Measurements from ENCODE around the gene ZNF491. TPM values are rescaled to one million over a fixed set of nuclear protein-coding genes. Genes with fewer than 3 reads are reported as not detected.

The ZNF491 gene
- polyA plus RNA-seq, 1 experiment: 2.2 TPM

GRCh38 chr19:11806354-11807098 is 8.2 kb downstream of the ZNF491 start:
- no peak for TF ChIP-seq CTCF (IDR thresholded peaks at IDR 0.05; ENCODE audit: low read depth, low read length)
- no peak for DNase-seq (ENCODE audit: low read depth, low spot score)
- POLR2A ChIA-PET: no interaction called here
- Histone ChIP-seq H3K4me3 (ENCODE audit: low read depth, low read length) (no peak overlapping the region), H3K9me3 (ENCODE audit: control insufficient read depth, insufficient read depth, low read length) (peaks cover 43% of the 10 kb centered on the region), H3K27me3 (ENCODE audit: control insufficient read depth, insufficient read depth, low read length) (no peaks in the 10 kb centered on the region), H3K27ac (ENCODE audit: low read depth, low read length) (no peak overlapping the region)
- CTCF ChIA-PET: interaction anchor here (1.4 to 8.4 kb wide), 2 partner anchors 9 to 107 kb away, joined by 3 to 64 read pairs; partner anchors contain the start of gene ZNF491

- ChIA-PET POLR2A (no interaction called here), CTCF (interaction anchor here (1.4 to 8.4 kb wide), 2 partner anchors 9 to 107 kb away, joined by 3 to 64 read pairs; partner anchors contain the start of gene ZNF491)
These were observed 8.7 kb downstream of the ZNF491 start for GRCh38 chr19:11807099-11807380.

GRCh38 chr19:11813703-11814028 is 15.3 kb downstream of the ZNF491 start:
- ChIA-PET CTCF (interaction anchor here (0.7 to 8.4 kb wide), 3 partner anchors 9 to 110 kb away, joined by 6 to 64 read pairs (median 8); partner anchors contain the start of gene ZNF491), POLR2A (interaction anchor here (1.9 kb wide), 1 partner anchor 16 kb away, joined by 5 read pairs; the partner anchor contains the start of gene ZNF491)
- DNase-seq (ENCODE audit: low read depth, low spot score): no peak
- Histone ChIP-seq H3K27me3 (ENCODE audit: control insufficient read depth, insufficient read depth, low read length) (no peaks in the 10 kb centered on the region), H3K27ac (ENCODE audit: low read depth, low read length) (peak overlapping the region; percentile 3), H3K4me3 (ENCODE audit: low read depth, low read length) (peak overlapping the region; percentile 97), H3K9me3 (ENCODE audit: control insufficient read depth, insufficient read depth, low read length) (peaks cover 22% of the 10 kb centered on the region)
- TF ChIP-seq CTCF (IDR thresholded peaks at IDR 0.05; ENCODE audit: low read depth, low read length): no peak

More at GRCh38 chr19:11807099-11807380, 8.7 kb downstream of the ZNF491 start:
- Histone ChIP-seq H3K27me3 (ENCODE audit: control insufficient read depth, insufficient read depth, low read length) (no peaks in the 10 kb centered on the region), H3K9me3 (ENCODE audit: control insufficient read depth, insufficient read depth, low read length) (peaks cover 43% of the 10 kb centered on the region), H3K4me3 (ENCODE audit: low read depth, low read length) (no peak overlapping the region), H3K27ac (ENCODE audit: low read depth, low read length) (no peak overlapping the region)
- TF ChIP-seq CTCF (IDR thresholded peaks at IDR 0.05; ENCODE audit: low read depth, low read length): no peak
- no peak for DNase-seq (ENCODE audit: low read depth, low spot score)

DNA sequence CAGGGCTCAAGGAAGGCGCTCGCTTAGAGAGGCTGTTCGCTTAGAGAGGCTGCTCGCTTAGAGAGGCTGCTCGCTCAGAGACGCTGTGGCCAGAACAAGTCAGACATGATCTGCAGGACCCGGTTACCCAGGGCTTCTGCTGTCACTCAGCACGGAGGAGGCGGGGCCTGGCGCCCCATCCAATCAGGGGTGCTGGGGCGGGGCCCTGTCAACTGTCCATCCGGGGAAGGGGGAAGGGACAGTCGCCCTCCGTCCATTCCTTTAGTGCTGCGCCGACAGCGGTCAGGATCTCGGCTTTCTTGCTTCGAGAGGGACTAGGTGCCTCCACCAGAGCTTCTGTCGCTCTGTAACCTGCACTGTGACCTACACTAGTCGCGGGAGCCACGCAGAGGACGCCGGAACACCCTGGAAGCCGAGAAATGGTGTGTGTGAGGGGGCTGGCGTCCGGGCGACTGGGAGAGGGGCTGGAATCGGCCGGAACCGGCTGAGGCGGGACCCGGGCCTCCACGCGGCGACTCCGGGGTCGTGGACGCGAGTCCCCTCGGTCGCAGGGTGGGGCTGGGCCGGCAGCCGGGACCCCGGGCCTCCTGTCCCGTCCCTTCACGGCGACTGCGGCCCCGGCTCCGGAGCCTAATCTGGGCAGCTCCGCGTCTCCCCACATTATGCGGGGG is 15.8 kb downstream of the ZNF491 start, which contains the start of gene ZNF440:
Gene ZNF440 (plus strand): TSS at position 245 of the 671 bp plus-strand sequence. CDS start 175 bp downstream, at position 420.
- DNase-seq (ENCODE audit: low read depth, low spot score): peak; percentile 78
- H3K27ac ChIP-seq (ENCODE audit: low read depth, low read length): peak within 1 kb of the TSS; percentile 68
- ChIA-PET POLR2A (interaction anchor here (1.9 kb wide), 1 partner anchor 16 kb away, joined by 5 read pairs; the partner anchor contains the start of gene ZNF491), CTCF (interaction anchor here (1.2 to 8.4 kb wide), 3 partner anchors 16 to 712 kb away, joined by 3 to 64 read pairs (median 6); partner anchors contain the start of gene ZNF491)
- no peak for TF ChIP-seq CTCF (IDR thresholded peaks at IDR 0.05; ENCODE audit: low read depth, low read length)
- no peaks in the 10 kb centered on the region for H3K27me3 ChIP-seq (ENCODE audit: control insufficient read depth, insufficient read depth, low read length)
- peak within 1 kb of the TSS; percentile 97 for H3K4me3 ChIP-seq (ENCODE audit: low read depth, low read length)
- peaks cover 20% of the 10 kb centered on the region for H3K9me3 ChIP-seq (ENCODE audit: control insufficient read depth, insufficient read depth, low read length)

- ChIA-PET POLR2A (interaction anchor here (1.9 kb wide), 1 partner anchor 17 kb away, joined by 5 read pairs; the partner anchor contains the start of gene ZNF491), CTCF (interaction anchor here (1.2 to 8.4 kb wide), 3 partner anchors 17 to 712 kb away, joined by 3 to 64 read pairs (median 6); partner anchors contain the start of gene ZNF491)
- no peak for DNase-seq (ENCODE audit: low read depth, low spot score)
- Histone ChIP-seq H3K4me3 (ENCODE audit: low read depth, low read length) (peak overlapping the region; percentile 97), H3K9me3 (ENCODE audit: control insufficient read depth, insufficient read depth, low read length) (peaks cover 20% of the 10 kb centered on the region), H3K27ac (ENCODE audit: low read depth, low read length) (no peak overlapping the region), H3K27me3 (ENCODE audit: control insufficient read depth, insufficient read depth, low read length) (no peaks in the 10 kb centered on the region)
- TF ChIP-seq CTCF (IDR thresholded peaks at IDR 0.05; ENCODE audit: low read depth, low read length): no peak
These were observed 16.3 kb downstream of the ZNF491 start for GRCh38 chr19:11814700-11815035.

Measured in AG04450 (cell line).